GM21576 (cell line): ENCODE measurements around the gene PLEKHA7.
"Not testable (repeated sequence)": the region's sequence is repeated elsewhere in the genome, so short reads cannot be mapped to it uniquely, and the experiment has no call there.

Experiments used
- ATAC-seq: cut with Tn5 transposase; IDR thresholded peaks from one replicate; pipeline ENCODE4 v1.9.1; 2021; ENCODE audit warnings: mild to moderate bottlenecking, moderate library complexity; ENCODE audit not compliant: unreplicated experiment

Gene PLEKHA7

GRCh38 chr11:16918543-16919182 is 95.6 kb downstream of the PLEKHA7 start:
- ATAC-seq, result not testable (repeated sequence)

- no peak for ATAC-seq
Measured at GRCh38 chr11:16917941-16918340, 96.3 kb downstream of the PLEKHA7 start.

- ATAC-seq, result no peak
Measured at GRCh38 chr11:16912692-16913111, 101.5 kb downstream of the PLEKHA7 start.

- ATAC-seq, result no peak
Measured at GRCh38 chr11:16911658-16912057, 102.6 kb downstream of the PLEKHA7 start.

GRCh38 chr11:16911186-16911585 is 103.0 kb downstream of the PLEKHA7 start:
- no peak for ATAC-seq

GRCh38 chr11:16909359-16910035 is 104.7 kb downstream of the PLEKHA7 start:
- ATAC-seq, result peak; percentile 69

GRCh38 chr11:16905375-16905774 is 108.8 kb downstream of the PLEKHA7 start:
- no peak for ATAC-seq

- ATAC-seq, result not testable (repeated sequence)
Measured at GRCh38 chr11:16904761-16905160, 109.5 kb downstream of the PLEKHA7 start.

GRCh38 chr11:16902781-16903378 is 111.3 kb downstream of the PLEKHA7 start:
- peak; percentile 80 for ATAC-seq

GRCh38 chr11:16902182-16902581 is 112.0 kb downstream of the PLEKHA7 start:
- peak; percentile 77 for ATAC-seq

GRCh38 chr11:16900491-16900890 is 113.7 kb downstream of the PLEKHA7 start:
- ATAC-seq, result no peak

- ATAC-seq, result no peak
Measured at GRCh38 chr11:16899708-16900303, 114.4 kb downstream of the PLEKHA7 start.

GRCh38 chr11:16898274-16898985 is 115.8 kb downstream of the PLEKHA7 start:
- ATAC-seq, result no peak

GRCh38 chr11:16897470-16898061 is 116.6 kb downstream of the PLEKHA7 start:
- no peak for ATAC-seq

GRCh38 chr11:16896729-16897469 is 117.3 kb downstream of the PLEKHA7 start:
- ATAC-seq, result no peak

GRCh38 chr11:16895306-16895705 is 118.9 kb downstream of the PLEKHA7 start:
- no peak for ATAC-seq

GRCh38 chr11:16893456-16894066 is 120.7 kb downstream of the PLEKHA7 start:
- no peak for ATAC-seq

- no peak for ATAC-seq
Measured at GRCh38 chr11:16891964-16892363, 122.2 kb downstream of the PLEKHA7 start.

GRCh38 chr11:16891165-16891564 is 123.0 kb downstream of the PLEKHA7 start:
- ATAC-seq, result no peak

- no peak for ATAC-seq
Measured at GRCh38 chr11:16890442-16890841, 123.8 kb downstream of the PLEKHA7 start.
